GM18870 (cell line): ENCODE measurements around the gene OR4D10.
A peak's percentile ranks its signal among the peaks of the same experiment; 100 is the strongest.
"Not testable (repeated sequence)": the region's sequence is repeated elsewhere in the genome, so short reads cannot be mapped to it uniquely, and the experiment has no call there.

Source experiments
- ATAC-seq: cut with Tn5 transposase; IDR thresholded peaks from one replicate; pipeline ENCODE4 v1.9.1; 2021; ENCODE audit warnings: moderate library complexity; ENCODE audit not compliant: unreplicated experiment

Gene OR4D10

GRCh38 chr11:59473015-59473414 is at the start of gene OR4D10:
Gene OR4D10, plus strand, starts transcription at chr11:59473315. Its CDS starts 4,115 bp downstream, at chr11:59477430.
- ATAC-seq = no peak

GRCh38 chr11:59423835-59424234 is 49.3 kb upstream of the OR4D10 start:
- ATAC-seq = no peak

- no peak for ATAC-seq
Observed at GRCh38 chr11:59425131-59425530, 48.0 kb upstream of the OR4D10 start.

GRCh38 chr11:59426361-59427067 is 46.6 kb upstream of the OR4D10 start, which contains the start of gene OR5A2:
Gene OR5A2, minus strand, starts transcription at chr11:59426413. Its CDS starts 3,460 bp downstream, at chr11:59422953.
- no peak for ATAC-seq

- ATAC-seq = no peak
Observed at GRCh38 chr11:59427068-59427382, 46.1 kb upstream of the OR4D10 start.

GRCh38 chr11:59429924-59430516 is 43.1 kb upstream of the OR4D10 start:
- ATAC-seq = peak; percentile 89

- no peak for ATAC-seq
Observed at GRCh38 chr11:59436169-59436568, 36.9 kb upstream of the OR4D10 start, which contains the start of gene OR5A1. Gene OR5A1, plus strand, starts transcription at chr11:59436469. Its CDS starts 6,700 bp downstream, at chr11:59443169.

GRCh38 chr11:59437770-59438169 is 35.3 kb upstream of the OR4D10 start:
- ATAC-seq = no peak

GRCh38 chr11:59445624-59446023 is 27.5 kb upstream of the OR4D10 start:
- not testable (repeated sequence) for ATAC-seq

- no peak for ATAC-seq
Observed at GRCh38 chr11:59448484-59448883, 24.6 kb upstream of the OR4D10 start.

GRCh38 chr11:59456661-59457060 is 16.5 kb upstream of the OR4D10 start, which contains the start of gene OR4D6:
Gene OR4D6, plus strand, starts transcription at chr11:59456961. Its CDS starts 0 bp downstream, at chr11:59456961.
- ATAC-seq = no peak

GRCh38 chr11:59459916-59460315 is 13.2 kb upstream of the OR4D10 start:
- no peak for ATAC-seq

- ATAC-seq = no peak
Observed at GRCh38 chr11:59463190-59463641, 9.9 kb upstream of the OR4D10 start.

- ATAC-seq = no peak
Observed at GRCh38 chr11:59475176-59475575, 2.1 kb downstream of the OR4D10 start.

- ATAC-seq = no peak
Observed at GRCh38 chr11:59479906-59480305, 6.8 kb downstream of the OR4D10 start.

- no peak for ATAC-seq
Observed at GRCh38 chr11:59480359-59480758, 7.2 kb downstream of the OR4D10 start.

GRCh38 chr11:59501931-59502330 is 28.8 kb downstream of the OR4D10 start:
- ATAC-seq = no peak

- no peak for ATAC-seq
Observed at GRCh38 chr11:59503276-59503675, 30.2 kb downstream of the OR4D10 start, which contains the start of gene OR4D11. Gene OR4D11, plus strand, starts transcription at chr11:59503576. Its CDS starts 0 bp downstream, at chr11:59503576.

GRCh38 chr11:59510941-59511589 is 38.0 kb downstream of the OR4D10 start, which contains the start of gene OR4D9:
Gene OR4D9, plus strand, starts transcription at chr11:59511539. Its CDS starts 3,374 bp downstream, at chr11:59514913.
- no peak for ATAC-seq

GRCh38 chr11:59511675-59512074 is 38.6 kb downstream of the OR4D10 start:
- ATAC-seq = no peak

- not testable (repeated sequence) for ATAC-seq
Observed at GRCh38 chr11:59520139-59520538, 47.0 kb downstream of the OR4D10 start.

GRCh38 chr11:59520741-59521140 is 47.6 kb downstream of the OR4D10 start:
- no peak for ATAC-seq
